ENCODE data around the gene FBXO2. TPM values are rescaled to one million over a fixed set of nuclear protein-coding genes. Genes with fewer than 3 reads are reported as not detected.

The FBXO2 gene
- total RNA-seq, 1 experiment from 2014 or later: 81.1 TPM

DNA sequence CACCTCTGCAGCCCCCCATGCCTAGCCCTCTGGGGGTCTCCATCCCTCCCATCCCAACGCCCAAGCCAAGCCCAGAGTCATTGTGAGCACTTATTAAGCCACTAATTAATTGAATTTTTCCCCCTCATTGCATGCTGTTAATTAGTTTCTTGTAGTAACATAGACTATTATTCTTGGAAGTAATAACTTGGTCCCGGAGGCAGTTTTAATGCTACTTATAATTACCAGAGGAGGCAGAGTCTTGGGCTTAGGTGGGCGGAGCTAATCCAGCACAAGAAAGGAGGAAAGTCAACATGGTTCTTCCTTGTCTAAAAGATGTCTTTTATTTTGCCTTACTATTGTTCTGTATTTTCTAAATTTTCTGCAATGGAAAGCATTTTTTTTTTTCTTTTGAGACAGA lies 27.7 kb downstream of the FBXO2 start:
- DNase-seq (ENCODE audit: low read depth, low spot score): no peak
- Histone ChIP-seq H3K27ac (ENCODE audit: low read depth, low read length) (no peak overlapping the region), H3K9me2 (ENCODE audit: insufficient read depth) (no peaks in the 10 kb centered on the region), H3K4me1 (ENCODE audit: control insufficient read depth in 1 of 2, insufficient read depth in 2 of 2, low read length in 2 of 2) (no peaks in the 10 kb centered on the region), H3K4me3 (replicated peaks in 1 of 2; ENCODE audit: low read depth in 1 of 2, low read length in 2 of 2) (no peak overlapping the region), H3K9ac (ENCODE audit: low read length) (no peak overlapping the region), H3K36me3 (ENCODE audit: control insufficient read depth in 1 of 2, insufficient read depth in 2 of 2, low read length in 2 of 2) (no peaks in the 10 kb centered on the region), H4K20me1 (ENCODE audit: insufficient read depth) (no peaks in the 10 kb centered on the region), H3K9me3 (ENCODE audit: control insufficient read depth in 1 of 2, insufficient read depth in 1 of 2, low read depth in 1 of 2, low read length in 2 of 2) (no peaks in the 10 kb centered on the region), H3K27me3 (ENCODE audit: insufficient read depth, low read length) (peaks cover 9% of the 10 kb centered on the region; the same call in 1 of the 2 replicates), H3K79me2 (ENCODE audit: insufficient read depth, low read length) (no peaks in the 10 kb centered on the region), H3K4me2 (ENCODE audit: low read length) (no peak overlapping the region), H2AFZ (ENCODE audit: low read depth, low read length, poor library complexity, severe bottlenecking) (no peak overlapping the region)
- CTCF ChIA-PET: no interaction called here
- RAD21 ChIA-PET (ENCODE audit: low non-redundant PET in 1 of 2, low total read pairs in 2 of 2, uncharacterized antibody in 2 of 2, unreplicated experiment in 2 of 2): no interaction called here
- no peak for ATAC-seq
- POLR2A ChIA-PET: no interaction called here
- TF ChIP-seq SP1 (IDR thresholded peaks at IDR 0.05; ENCODE audit: low read depth) (no peak), ZFX (IDR thresholded peaks at IDR 0.05) (no peak), POLR2A (IDR thresholded peaks at IDR 0.05; ENCODE audit: borderline replicate concordance, extremely low read depth, insufficient read depth, insufficient read length) (no peak), YY1 (IDR thresholded peaks at IDR 0.05; ENCODE audit: extremely low read depth, insufficient replicate concordance, low read depth, low read length) (no peak), JUND (IDR thresholded peaks at IDR 0.05) (no peak), POLR2AphosphoS5 (IDR thresholded peaks at IDR 0.05; ENCODE audit: low read depth, low read length) (no peak), EGR1 (IDR thresholded peaks at IDR 0.05; ENCODE audit: low read depth) (no peak), CBX3 (IDR thresholded peaks at IDR 0.05; ENCODE audit: low read depth) (no peak), SRF (IDR thresholded peaks at IDR 0.05; ENCODE audit: low read depth) (no peak), ELF1 (IDR thresholded peaks at IDR 0.05; ENCODE audit: borderline replicate concordance, low read depth) (no peak), SIN3A (IDR thresholded peaks at IDR 0.05; ENCODE audit: low read depth) (no peak), EZH2 (IDR thresholded peaks at IDR 0.05) (no peak), EZH2phosphoT487 (IDR thresholded peaks at IDR 0.05; ENCODE audit: borderline replicate concordance) (no peak), TCF7L2 (IDR thresholded peaks at IDR 0.05; ENCODE audit: borderline replicate concordance, extremely low read depth, insufficient read depth, insufficient read length) (no peak), RAD21 (IDR thresholded peaks at IDR 0.05; ENCODE audit: low read depth) (no peak), ZNF274 (IDR thresholded peaks at IDR 0.05; ENCODE audit: low read depth, low read length) (no peak)
- TF ChIP-seq, protein P1, sequence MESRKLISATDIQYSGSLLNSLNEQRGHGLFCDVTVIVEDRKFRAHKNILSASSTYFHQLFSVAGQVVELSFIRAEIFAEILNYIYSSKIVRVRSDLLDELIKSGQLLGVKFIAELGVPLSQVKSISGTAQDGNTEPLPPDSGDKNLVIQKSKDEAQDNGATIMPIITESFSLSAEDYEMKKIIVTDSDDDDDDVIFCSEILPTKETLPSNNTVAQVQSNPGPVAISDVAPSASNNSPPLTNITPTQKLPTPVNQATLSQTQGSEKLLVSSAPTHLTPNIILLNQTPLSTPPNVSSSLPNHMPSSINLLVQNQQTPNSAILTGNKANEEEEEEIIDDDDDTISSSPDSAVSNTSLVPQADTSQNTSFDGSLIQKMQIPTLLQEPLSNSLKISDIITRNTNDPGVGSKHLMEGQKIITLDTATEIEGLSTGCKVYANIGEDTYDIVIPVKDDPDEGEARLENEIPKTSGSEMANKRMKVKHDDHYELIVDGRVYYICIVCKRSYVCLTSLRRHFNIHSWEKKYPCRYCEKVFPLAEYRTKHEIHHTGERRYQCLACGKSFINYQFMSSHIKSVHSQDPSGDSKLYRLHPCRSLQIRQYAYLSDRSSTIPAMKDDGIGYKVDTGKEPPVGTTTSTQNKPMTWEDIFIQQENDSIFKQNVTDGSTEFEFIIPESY (IDR thresholded peaks at IDR 0.05; ENCODE audit: extremely low read depth, insufficient replicate concordance, low read length): no peak
- TF ChIP-seq, protein P2, sequence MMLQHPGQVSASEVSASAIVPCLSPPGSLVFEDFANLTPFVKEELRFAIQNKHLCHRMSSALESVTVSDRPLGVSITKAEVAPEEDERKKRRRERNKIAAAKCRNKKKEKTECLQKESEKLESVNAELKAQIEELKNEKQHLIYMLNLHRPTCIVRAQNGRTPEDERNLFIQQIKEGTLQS (IDR thresholded peaks at IDR 0.05): no peak
- TF ChIP-seq, protein P3, sequence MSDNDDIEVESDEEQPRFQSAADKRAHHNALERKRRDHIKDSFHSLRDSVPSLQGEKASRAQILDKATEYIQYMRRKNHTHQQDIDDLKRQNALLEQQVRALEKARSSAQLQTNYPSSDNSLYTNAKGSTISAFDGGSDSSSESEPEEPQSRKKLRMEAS (IDR thresholded peaks at IDR 0.05): no peak
- TF ChIP-seq, protein P4, sequence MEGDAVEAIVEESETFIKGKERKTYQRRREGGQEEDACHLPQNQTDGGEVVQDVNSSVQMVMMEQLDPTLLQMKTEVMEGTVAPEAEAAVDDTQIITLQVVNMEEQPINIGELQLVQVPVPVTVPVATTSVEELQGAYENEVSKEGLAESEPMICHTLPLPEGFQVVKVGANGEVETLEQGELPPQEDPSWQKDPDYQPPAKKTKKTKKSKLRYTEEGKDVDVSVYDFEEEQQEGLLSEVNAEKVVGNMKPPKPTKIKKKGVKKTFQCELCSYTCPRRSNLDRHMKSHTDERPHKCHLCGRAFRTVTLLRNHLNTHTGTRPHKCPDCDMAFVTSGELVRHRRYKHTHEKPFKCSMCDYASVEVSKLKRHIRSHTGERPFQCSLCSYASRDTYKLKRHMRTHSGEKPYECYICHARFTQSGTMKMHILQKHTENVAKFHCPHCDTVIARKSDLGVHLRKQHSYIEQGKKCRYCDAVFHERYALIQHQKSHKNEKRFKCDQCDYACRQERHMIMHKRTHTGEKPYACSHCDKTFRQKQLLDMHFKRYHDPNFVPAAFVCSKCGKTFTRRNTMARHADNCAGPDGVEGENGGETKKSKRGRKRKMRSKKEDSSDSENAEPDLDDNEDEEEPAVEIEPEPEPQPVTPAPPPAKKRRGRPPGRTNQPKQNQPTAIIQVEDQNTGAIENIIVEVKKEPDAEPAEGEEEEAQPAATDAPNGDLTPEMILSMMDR (IDR thresholded peaks at IDR 0.05 in 2 of 3, conservative IDR thresholded peaks at IDR 0.05 in 1 of 3; ENCODE audit: borderline replicate concordance in 1 of 3, insufficient read depth in 1 of 3, low read depth in 2 of 3, low read length in 2 of 3): no peak
- intact Hi-C loops (cut with micrococcal nuclease): no loop called here
- no TSS peak for BruUV-seq (replicated peaks)
